IMR-90 (cell line): ENCODE results near the gene PLN.

ENCODE experiments used
- RAD21 ChIP-seq: IDR thresholded peaks from 2 replicates; pipeline ENCODE4 v1.6.1; 2012; ENCODE audit warnings: low read length, improper control_type of control experiment
- SMC3 ChIP-seq: fragments of 150-350 bp; IDR thresholded peaks from 2 replicates; pipeline ENCODE4 v1.6.1; 2016; ENCODE audit warnings: low read depth, mild to moderate bottlenecking, antibody characterized with exemption, low read length, moderate library complexity

- TF ChIP-seq SMC3 (no peak), RAD21 (no peak)
Measured at GRCh38 chr6:118553132-118553531, 5.0 kb downstream of the PLN start.
